GM19193 (cell line): Measurements from ENCODE around the gene COPRS.

ENCODE experiments used
- POLR2A ChIP-seq: IDR thresholded peaks from 4 replicates; pipeline ENCODE4 v1.6.1; 2011; ENCODE audit not compliant: insufficient read depth, insufficient read length; ENCODE audit errors: extremely low read depth

The COPRS gene

DNA sequence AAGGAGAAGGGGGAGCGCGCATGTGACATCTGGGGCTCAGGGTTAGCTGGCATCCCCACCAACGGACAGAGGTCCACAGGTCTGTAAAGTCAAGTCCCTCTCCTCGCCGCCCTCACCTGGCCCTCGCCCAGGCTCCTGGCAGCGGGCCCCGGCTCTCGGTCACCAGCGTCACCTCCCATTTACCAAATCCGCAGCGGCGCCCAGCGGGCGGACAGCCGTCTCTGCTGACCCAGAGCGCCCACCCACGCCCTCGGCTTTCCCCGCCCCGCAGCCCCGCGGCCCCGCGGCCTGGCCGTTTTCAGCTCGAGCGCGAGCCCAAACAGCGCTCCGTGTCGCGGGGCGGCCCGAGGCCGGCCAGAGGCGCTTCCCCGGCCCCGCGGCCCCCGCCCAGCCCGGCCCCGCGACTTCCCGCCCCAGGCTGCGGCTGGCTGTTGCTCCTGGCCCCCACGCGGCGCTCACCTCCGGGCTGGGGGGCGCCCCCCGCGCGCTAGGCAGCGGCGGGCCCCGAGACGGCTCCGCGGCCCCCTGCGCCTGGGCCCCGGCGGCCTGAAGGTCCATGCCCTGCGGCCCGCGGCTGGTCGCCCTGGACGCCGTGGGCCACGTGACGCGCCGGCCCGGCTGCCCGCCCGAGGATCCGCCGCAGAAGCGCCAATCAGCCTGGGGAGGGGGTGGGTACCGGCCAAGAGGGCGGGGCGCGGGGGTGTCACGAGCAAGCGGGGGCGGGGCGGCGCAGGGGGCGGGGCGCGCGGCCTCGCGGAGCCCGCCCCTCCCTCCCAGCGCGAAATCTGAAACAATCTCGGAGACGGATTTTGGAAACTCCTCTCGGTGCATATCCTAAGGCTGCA is at the start of gene COPRS:
Gene COPRS (minus strand): TSS at position 603 of the 845 bp plus-strand sequence. CDS start 45 bp downstream, at position 558.
- TF ChIP-seq POLR2A, result peak; percentile 36

- TF ChIP-seq POLR2A, result no peak
Observed at GRCh38 chr17:31908386-31908785, 49.3 kb upstream of the COPRS start.

GRCh38 chr17:31907342-31907962 is 48.4 kb upstream of the COPRS start:
- no peak for TF ChIP-seq POLR2A

DNA sequence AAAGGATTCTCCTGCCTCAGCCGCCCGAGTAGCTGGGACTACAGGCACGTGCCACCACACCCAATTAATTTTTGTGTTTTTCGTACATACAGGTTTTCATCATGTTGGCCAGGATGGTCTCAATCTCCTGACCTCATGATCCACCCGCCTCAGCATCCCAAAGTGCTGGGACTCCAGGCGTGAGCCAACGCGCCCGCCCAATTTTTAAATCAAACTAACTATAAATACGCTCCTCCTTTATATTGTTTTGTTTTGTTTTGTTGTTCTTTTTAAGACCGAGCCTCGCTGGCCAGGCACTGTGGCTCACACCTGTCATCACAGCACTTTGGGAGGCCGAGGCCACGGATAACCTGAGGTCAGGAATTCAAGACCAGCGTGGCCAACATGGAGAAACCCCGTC is 44.4 kb upstream of the COPRS start:
- TF ChIP-seq POLR2A, result no peak

- TF ChIP-seq POLR2A, result no peak
Observed at GRCh38 chr17:31902693-31903092, 43.6 kb upstream of the COPRS start.

GRCh38 chr17:31900877-31901276 is 41.8 kb upstream of the COPRS start:
- TF ChIP-seq POLR2A, result no peak

DNA sequence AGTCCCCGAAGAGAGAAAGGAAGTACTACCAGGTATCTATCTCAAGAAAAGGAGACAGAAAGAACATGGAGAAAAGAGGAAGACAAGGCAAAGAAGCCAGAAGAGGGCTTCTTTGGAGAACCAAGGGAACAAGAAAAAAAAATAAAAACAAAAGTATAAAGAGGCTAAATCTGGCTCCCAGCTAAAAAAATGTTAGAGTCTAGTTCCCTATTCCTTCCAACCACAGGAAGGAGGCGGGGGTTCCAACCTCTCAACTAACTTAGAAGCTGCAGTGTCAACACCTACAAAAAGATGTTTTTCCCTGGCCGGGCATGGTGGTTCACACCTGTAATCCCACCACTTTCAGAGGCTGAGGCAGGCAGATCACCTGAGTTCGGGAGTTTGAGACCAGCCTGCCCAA is 29.1 kb upstream of the COPRS start:
- TF ChIP-seq POLR2A, result no peak

GRCh38 chr17:31882571-31882970 is 23.5 kb upstream of the COPRS start:
- no peak for TF ChIP-seq POLR2A

GRCh38 chr17:31880311-31880710 is 21.3 kb upstream of the COPRS start:
- no peak for TF ChIP-seq POLR2A

GRCh38 chr17:31878703-31879073 is 19.6 kb upstream of the COPRS start:
- no peak for TF ChIP-seq POLR2A

DNA sequence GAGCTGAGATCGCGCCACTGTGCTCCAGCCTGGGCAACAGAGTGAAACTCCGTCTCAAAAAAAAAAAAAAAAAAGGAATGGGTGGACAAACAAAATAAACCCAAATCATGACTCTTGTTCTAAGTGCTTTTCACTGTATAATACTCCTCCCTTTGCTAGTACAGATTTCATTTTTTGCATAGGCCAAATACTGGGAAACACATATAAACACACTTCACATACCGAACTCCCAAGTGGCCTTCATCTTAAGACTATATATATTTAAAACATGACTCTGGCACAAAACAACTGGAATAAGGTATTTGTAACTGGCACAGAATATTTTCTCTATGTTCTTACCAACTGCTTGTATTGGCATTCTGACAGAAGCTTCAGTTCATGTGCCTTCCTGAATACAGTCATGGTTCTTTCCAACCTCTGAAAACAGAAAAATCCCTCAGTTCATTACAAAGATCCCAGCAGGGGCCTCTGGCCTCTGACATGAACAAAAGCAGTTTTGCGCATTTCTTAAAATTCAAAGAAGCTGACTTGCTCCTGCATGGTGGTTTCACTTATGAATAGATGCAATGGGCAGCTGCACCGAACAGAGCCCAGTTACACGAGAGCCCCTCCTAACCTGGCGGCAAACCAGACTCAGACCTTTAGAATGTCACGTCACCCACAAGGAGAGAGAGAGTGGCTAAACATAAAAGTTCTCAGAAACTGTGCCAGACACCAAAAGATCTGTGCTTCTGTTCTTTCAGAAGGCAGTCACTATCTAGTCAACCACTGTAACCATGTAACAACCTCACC is 19.1 kb upstream of the COPRS start:
- no peak for TF ChIP-seq POLR2A

DNA sequence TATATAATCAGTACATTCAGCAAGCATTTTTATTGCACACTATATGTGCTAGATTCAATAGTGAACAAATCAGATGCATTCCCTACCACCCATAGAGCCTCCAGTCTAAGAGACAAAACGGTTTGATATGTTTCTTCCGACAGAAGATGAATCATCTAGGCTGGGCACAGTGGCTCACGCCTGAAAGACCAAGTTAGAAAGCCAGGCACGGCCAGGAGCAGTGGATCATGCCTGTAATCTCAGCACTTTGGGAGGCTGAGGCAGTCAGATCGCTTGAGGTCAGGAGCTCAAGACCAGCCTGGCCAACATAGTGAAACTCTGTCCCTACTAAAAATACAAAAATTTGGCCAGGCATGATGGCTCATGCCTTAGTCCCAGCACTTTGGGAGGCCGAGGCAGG is 18.3 kb upstream of the COPRS start:
- no peak for TF ChIP-seq POLR2A

GRCh38 chr17:31875081-31875480 is 16.0 kb upstream of the COPRS start:
- TF ChIP-seq POLR2A, result no peak

- no peak for TF ChIP-seq POLR2A
Observed at GRCh38 chr17:31869797-31870568, 10.9 kb upstream of the COPRS start.

DNA sequence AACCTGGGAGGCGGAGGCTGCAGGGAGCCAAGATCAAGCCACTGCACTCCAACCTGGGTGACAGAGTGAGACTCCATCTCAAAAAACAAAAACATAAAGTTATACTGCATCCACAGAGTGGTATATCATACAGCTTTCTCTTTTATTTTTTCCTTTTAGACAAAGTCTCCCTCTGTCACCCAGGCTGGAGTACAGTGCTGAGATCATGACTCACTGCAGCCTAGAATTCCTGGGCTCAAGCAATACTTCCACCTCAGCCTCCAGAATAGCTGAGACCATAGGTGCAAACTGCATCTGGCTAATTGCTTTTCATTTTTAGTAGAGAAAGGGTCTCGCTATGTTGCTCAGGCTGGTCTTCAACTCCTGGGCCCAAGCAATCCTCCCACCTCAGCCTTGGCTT is 10.0 kb upstream of the COPRS start:
- no peak for TF ChIP-seq POLR2A
